Activated CD4-positive, alpha-beta T cell treated with anti-CD3 and anti-CD28 coated beads for 48 hours (primary cell): ENCODE data around the gene B3GNT7.
"Not testable (repeated sequence)": the region's sequence is repeated elsewhere in the genome, so short reads cannot be mapped to it uniquely, and the experiment has no call there.

Experiments
- DNase-seq: peaks from one replicate; pipeline ENCODE4 v3.0.0-alpha.2; 2020

Gene B3GNT7

GRCh38 chr2:231430437-231430836, 34.9 kb downstream of the B3GNT7 start:
- DNase-seq: not testable (repeated sequence)

- no peak for DNase-seq
These were observed 36.1 kb downstream of the B3GNT7 start for GRCh38 chr2:231431606-231432005.

GRCh38 chr2:231433990-231434389, 38.5 kb downstream of the B3GNT7 start:
- DNase-seq: no peak

- no peak for DNase-seq
These were observed 41.4 kb downstream of the B3GNT7 start for GRCh38 chr2:231436957-231437356.

- DNase-seq: no peak
These were observed 54.1 kb downstream of the B3GNT7 start for GRCh38 chr2:231449503-231450054.

GRCh38 chr2:231450548-231450989, 55.1 kb downstream of the B3GNT7 start:
- no peak for DNase-seq
